HCT116 (cell line): ENCODE results near the gene TRIM24. TPM values are rescaled to one million over a fixed set of nuclear protein-coding genes. Genes with fewer than 3 reads are reported as not detected.

ENCODE experiments used
- ATAC-seq: fragments of 200-7000 bp; cut with Tn5 transposase; 2 replicates; pipeline ENCODE4 v1.9.1; 2020; ENCODE audit warnings: mild to moderate bottlenecking, moderate library complexity
- BruUV-seq: library from RNA; stranded (reverse); fragments of 400-500 nt; replicated peaks from 2 replicates; lab custom pipeline; 2021; lab: Mats Ljungman, UMichigan
- CTCF ChIA-PET: fragments of 300-600 bp; sonication (Branson Sonifier 250); formaldehyde crosslinking; loops from one replicate; lab custom pipeline; 2021; ENCODE audit warnings: antibody characterized with exemption; lab: Charles Lee
- POLR2A ChIA-PET: fragments of 300-600, 350-600 bp; sonication (Branson Sonifier 250); formaldehyde crosslinking; loops from one replicate; lab custom pipeline; 2021; ENCODE audit warnings: antibody characterized with exemption; lab: Charles Lee
- RAD21 ChIA-PET, 2 experiments: fragments of 300-600 bp; sonication (Branson Sonifier 250); formaldehyde crosslinking; loops; one replicate each; lab custom pipeline; 2023; ENCODE audit warnings: low total read pairs in 2 of 2; ENCODE audit not compliant: uncharacterized antibody in 2 of 2, unreplicated experiment in 2 of 2, low non-redundant PET in 1 of 2; lab: Charles Lee
- DNase-seq: peaks from one replicate; pipeline ENCODE4 v3.0.0-alpha.2; 2010; ENCODE audit warnings: low read depth, low spot score
- H2AFZ ChIP-seq: fragments of 200-600 bp; shearing (Covaris generic), sonication (generic); 2 replicates; pipeline ENCODE4 v1.6.1; 2017; ENCODE audit warnings: low read depth, mixed run types, mixed read lengths, antibody characterized with exemption, low read length; ENCODE audit not compliant: poor library complexity, severe bottlenecking
- H3K27ac ChIP-seq: 2 replicates; pipeline ENCODE4 v1.5.1; 2012; ENCODE audit warnings: low read depth, low read length
- H3K27me3 ChIP-seq: fragments of 200-600 bp; sonication (generic); 2 replicates; pipeline ENCODE4 v1.6.1; 2016; ENCODE audit warnings: mixed run types, low read length, mixed read lengths; ENCODE audit not compliant: insufficient read depth
- H3K36me3 ChIP-seq, 2 experiments: fragments of 200-500 bp in 1 of 2; fragments of 200-600 bp in 1 of 2; sonication (Bioruptor generic) in 1 of 2; sonication (generic) in 1 of 2; 2 replicates each; pipeline versions ENCODE4 v1.5.1 to v1.6.1; 2014 to 2016; ENCODE audit warnings: low read length in 2 of 2, inconsistent platforms in 1 of 2, mixed read lengths in 1 of 2, mixed run types in 1 of 2; ENCODE audit not compliant: insufficient read depth in 2 of 2, control insufficient read depth in 1 of 2
- H3K4me1 ChIP-seq, 2 experiments: fragments of 200-600 bp in 1 of 2; sonication (generic) in 1 of 2; 2 replicates each; pipeline versions ENCODE4 v1.5.1 to v1.6.1; 2012 to 2017; ENCODE audit warnings: low read length in 2 of 2, inconsistent platforms in 1 of 2, mild to moderate bottlenecking in 1 of 2, mixed read lengths in 1 of 2, mixed run types in 1 of 2, moderate library complexity in 1 of 2; ENCODE audit not compliant: insufficient read depth in 2 of 2, control insufficient read depth in 1 of 2
- H3K4me2 ChIP-seq: fragments of 200-600 bp; sonication (generic); 2 replicates; pipeline ENCODE4 v1.6.1; 2017; ENCODE audit warnings: mixed run types, low read length, mixed read lengths
- H3K4me3 ChIP-seq, 2 experiments: fragments of 200-600 bp in 1 of 2; sonication (generic) in 1 of 2; replicated peaks in 1 of 2; 2 replicates each; pipeline ENCODE4 v1.5.1; 2011 to 2016; ENCODE audit warnings: low read length in 2 of 2, control low read depth in 1 of 2, low read depth in 1 of 2, mild to moderate bottlenecking in 1 of 2, mixed read lengths in 1 of 2, mixed run types in 1 of 2
- H3K79me2 ChIP-seq: fragments of 200-600 bp; sonication (generic); 2 replicates; pipeline ENCODE4 v1.6.1; 2017; ENCODE audit warnings: mild to moderate bottlenecking, mixed run types, low read length, moderate library complexity, mixed read lengths; ENCODE audit not compliant: insufficient read depth
- H3K9ac ChIP-seq: fragments of 200-600 bp; sonication (generic); 2 replicates; pipeline ENCODE4 v1.6.1; 2016; ENCODE audit warnings: low read length, mixed read lengths
- H3K9me2 ChIP-seq: fragments of 200-600 bp; sonication (generic), shearing (Covaris generic); 2 replicates; pipeline ENCODE4 v1.6.1; 2017; ENCODE audit warnings: mixed run types, mild to moderate bottlenecking, moderate library complexity; ENCODE audit not compliant: insufficient read depth
- H3K9me3 ChIP-seq, 2 experiments: fragments of 200-500 bp in 1 of 2; fragments of 200-600 bp in 1 of 2; sonication (Bioruptor generic) in 1 of 2; sonication (generic) in 1 of 2; 2 replicates each; pipeline ENCODE4 v1.6.1; 2014 to 2017; ENCODE audit warnings: low read length in 2 of 2, mixed read lengths in 2 of 2, inconsistent platforms in 1 of 2, low read depth in 1 of 2, mild to moderate bottlenecking in 1 of 2, mixed run types in 1 of 2, moderate library complexity in 1 of 2; ENCODE audit not compliant: control insufficient read depth in 1 of 2, insufficient read depth in 1 of 2
- H4K20me1 ChIP-seq: fragments of 200-600 bp; sonication (generic), shearing (Covaris generic); 2 replicates; pipeline ENCODE4 v1.6.1; 2017; ENCODE audit warnings: mixed run types, mild to moderate bottlenecking, moderate library complexity; ENCODE audit not compliant: insufficient read depth
- EZH2 ChIP-seq: fragments of 200-600 bp; sonication (generic); IDR thresholded peaks from 2 replicates; pipeline ENCODE4 v1.6.1; 2017; ENCODE audit warnings: antibody characterized with exemption, mixed run types
- EZH2phosphoT487 ChIP-seq: fragments of 200-600 bp; IDR thresholded peaks from 2 replicates; pipeline ENCODE4 v1.6.1; 2018; ENCODE audit warnings: antibody characterized with exemption, borderline replicate concordance
- JUND ChIP-seq: IDR thresholded peaks from 2 replicates; pipeline ENCODE4 v1.6.1; 2012
- RAD21 ChIP-seq: IDR thresholded peaks from 2 replicates; pipeline ENCODE4 v1.6.1; 2012; ENCODE audit warnings: low read depth, mild to moderate bottlenecking
- SRF ChIP-seq: IDR thresholded peaks from 2 replicates; pipeline ENCODE4 v1.6.1; 2012; ENCODE audit warnings: low read depth
- TCF7L2 ChIP-seq: IDR thresholded peaks from 2 replicates; pipeline ENCODE4 v1.7.0; 2011; ENCODE audit warnings: borderline replicate concordance, inconsistent platforms; ENCODE audit not compliant: insufficient read depth, insufficient read length; ENCODE audit errors: extremely low read depth
- YY1 ChIP-seq: IDR thresholded peaks from 2 replicates; pipeline ENCODE4 v1.6.1; 2011; ENCODE audit warnings: low read length, low read depth, moderate library complexity, mild to moderate bottlenecking; ENCODE audit not compliant: insufficient replicate concordance; ENCODE audit errors: extremely low read depth
- ZFX ChIP-seq: fragments of 450-650 bp; IDR thresholded peaks from 2 replicates; pipeline ENCODE4 v1.6.1; 2017
- ZNF274 ChIP-seq: fragments of 200-500 bp; sonication (Bioruptor generic); IDR thresholded peaks from 2 replicates; pipeline ENCODE4 v1.6.1; 2014; ENCODE audit warnings: mild to moderate bottlenecking, low read depth, low read length, inconsistent platforms
- intact Hi-C: fragments of 100-400 bp; cut with micrococcal nuclease; formaldehyde crosslinking; loops from 2 replicates; pipeline ENCODE4 v1.10.0; 2022
- total RNA-seq: library from RNA; stranded (reverse); gene quantifications from one replicate; pipeline ENCODE4 v1.2.1, GENCODE V29; 2021; ENCODE audit not compliant: unreplicated experiment
- TF ChIP-seq, protein P1 (sequence below): IDR thresholded peaks from 2 replicates; pipeline ENCODE4 v1.6.1; 2011; ENCODE audit warnings: mild to moderate bottlenecking, low read length, moderate library complexity; ENCODE audit not compliant: insufficient replicate concordance; ENCODE audit errors: extremely low read depth
- TF ChIP-seq, protein P2 (sequence below), 3 experiments: fragments of 200-600 bp in 1 of 3; sonication (generic) in 1 of 3; IDR thresholded peaks in 2 of 3; conservative IDR thresholded peaks in 1 of 3; 2 replicates each; pipeline ENCODE4 v1.5.1; 2012 to 2017; ENCODE audit warnings: low read depth in 2 of 3, low read length in 2 of 3, antibody characterized with exemption in 1 of 3, borderline replicate concordance in 1 of 3, control low read depth in 1 of 3, mild to moderate bottlenecking in 1 of 3, mixed read lengths in 1 of 3, mixed run types in 1 of 3, moderate library complexity in 1 of 3; ENCODE audit not compliant: insufficient read depth in 1 of 3
- TF ChIP-seq, protein P3 (sequence below): IDR thresholded peaks from 2 replicates; pipeline ENCODE4 v1.6.1; 2012; ENCODE audit warnings: low read depth

The TRIM24 gene
- total RNA-seq, 1 experiment from 2014 or later: 12.8 TPM

DNA sequence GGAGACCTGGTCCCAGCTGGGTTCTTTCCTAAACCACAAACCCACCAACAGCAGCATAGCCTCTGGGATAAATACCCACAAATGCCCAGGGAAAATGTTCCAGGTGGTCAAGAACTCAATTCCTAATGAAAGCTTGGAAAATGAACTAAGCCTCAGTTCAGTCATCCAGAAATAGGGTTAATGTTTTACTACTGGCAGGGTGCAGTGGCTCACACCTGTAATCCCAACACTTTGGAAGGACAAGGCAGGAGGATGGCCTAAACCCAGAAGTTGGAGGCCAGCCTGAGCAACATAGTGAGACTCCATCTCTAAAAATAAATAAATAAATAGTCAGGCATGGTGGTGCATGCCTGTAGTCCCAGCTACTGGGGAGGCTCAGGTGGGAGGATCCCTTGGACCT lies 158.9 kb downstream of the TRIM24 start:
- H3K4me3 ChIP-seq: no peak overlapping the region
- H4K20me1 ChIP-seq: no peaks in the 10 kb centered on the region
- no peak overlapping the region for H3K9ac ChIP-seq
- no peaks in the 10 kb centered on the region for H3K4me1 ChIP-seq
- RAD21 ChIA-PET: interaction anchor here in 1 of 2 experiments (0.6 kb wide), 1 partner anchor 1626 kb away, joined by 5 read pairs; no protein-coding TSS in a partner anchor
- H3K4me2 ChIP-seq: no peak overlapping the region
- no peak overlapping the region for H2AFZ ChIP-seq
- ATAC-seq: no peak
- no peak for DNase-seq
- CTCF ChIA-PET: interaction anchor here (0.6 kb wide), 1 partner anchor 1727 kb away, joined by 3 read pairs; no protein-coding TSS in a partner anchor
- intact Hi-C loops: no loop called here
- no peak for TF ChIP-seq ZFX
- TF ChIP-seq EZH2: no peak
- no peak for TF ChIP-seq ZNF274
- no peak for TF ChIP-seq TCF7L2
- TF ChIP-seq, protein P1, sequence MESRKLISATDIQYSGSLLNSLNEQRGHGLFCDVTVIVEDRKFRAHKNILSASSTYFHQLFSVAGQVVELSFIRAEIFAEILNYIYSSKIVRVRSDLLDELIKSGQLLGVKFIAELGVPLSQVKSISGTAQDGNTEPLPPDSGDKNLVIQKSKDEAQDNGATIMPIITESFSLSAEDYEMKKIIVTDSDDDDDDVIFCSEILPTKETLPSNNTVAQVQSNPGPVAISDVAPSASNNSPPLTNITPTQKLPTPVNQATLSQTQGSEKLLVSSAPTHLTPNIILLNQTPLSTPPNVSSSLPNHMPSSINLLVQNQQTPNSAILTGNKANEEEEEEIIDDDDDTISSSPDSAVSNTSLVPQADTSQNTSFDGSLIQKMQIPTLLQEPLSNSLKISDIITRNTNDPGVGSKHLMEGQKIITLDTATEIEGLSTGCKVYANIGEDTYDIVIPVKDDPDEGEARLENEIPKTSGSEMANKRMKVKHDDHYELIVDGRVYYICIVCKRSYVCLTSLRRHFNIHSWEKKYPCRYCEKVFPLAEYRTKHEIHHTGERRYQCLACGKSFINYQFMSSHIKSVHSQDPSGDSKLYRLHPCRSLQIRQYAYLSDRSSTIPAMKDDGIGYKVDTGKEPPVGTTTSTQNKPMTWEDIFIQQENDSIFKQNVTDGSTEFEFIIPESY: no peak
- no peak for TF ChIP-seq EZH2phosphoT487
- TF ChIP-seq, protein P2, sequence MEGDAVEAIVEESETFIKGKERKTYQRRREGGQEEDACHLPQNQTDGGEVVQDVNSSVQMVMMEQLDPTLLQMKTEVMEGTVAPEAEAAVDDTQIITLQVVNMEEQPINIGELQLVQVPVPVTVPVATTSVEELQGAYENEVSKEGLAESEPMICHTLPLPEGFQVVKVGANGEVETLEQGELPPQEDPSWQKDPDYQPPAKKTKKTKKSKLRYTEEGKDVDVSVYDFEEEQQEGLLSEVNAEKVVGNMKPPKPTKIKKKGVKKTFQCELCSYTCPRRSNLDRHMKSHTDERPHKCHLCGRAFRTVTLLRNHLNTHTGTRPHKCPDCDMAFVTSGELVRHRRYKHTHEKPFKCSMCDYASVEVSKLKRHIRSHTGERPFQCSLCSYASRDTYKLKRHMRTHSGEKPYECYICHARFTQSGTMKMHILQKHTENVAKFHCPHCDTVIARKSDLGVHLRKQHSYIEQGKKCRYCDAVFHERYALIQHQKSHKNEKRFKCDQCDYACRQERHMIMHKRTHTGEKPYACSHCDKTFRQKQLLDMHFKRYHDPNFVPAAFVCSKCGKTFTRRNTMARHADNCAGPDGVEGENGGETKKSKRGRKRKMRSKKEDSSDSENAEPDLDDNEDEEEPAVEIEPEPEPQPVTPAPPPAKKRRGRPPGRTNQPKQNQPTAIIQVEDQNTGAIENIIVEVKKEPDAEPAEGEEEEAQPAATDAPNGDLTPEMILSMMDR (IDR thresholded peaks at IDR 0.05 in 2 of 3, conservative IDR thresholded peaks at IDR 0.05 in 1 of 3; ENCODE audit: borderline replicate concordance in 1 of 3, insufficient read depth in 1 of 3, low read depth in 2 of 3, low read length in 2 of 3): no peak
- TF ChIP-seq RAD21: no peak
- no peak for TF ChIP-seq SRF
- TF ChIP-seq, protein P3, sequence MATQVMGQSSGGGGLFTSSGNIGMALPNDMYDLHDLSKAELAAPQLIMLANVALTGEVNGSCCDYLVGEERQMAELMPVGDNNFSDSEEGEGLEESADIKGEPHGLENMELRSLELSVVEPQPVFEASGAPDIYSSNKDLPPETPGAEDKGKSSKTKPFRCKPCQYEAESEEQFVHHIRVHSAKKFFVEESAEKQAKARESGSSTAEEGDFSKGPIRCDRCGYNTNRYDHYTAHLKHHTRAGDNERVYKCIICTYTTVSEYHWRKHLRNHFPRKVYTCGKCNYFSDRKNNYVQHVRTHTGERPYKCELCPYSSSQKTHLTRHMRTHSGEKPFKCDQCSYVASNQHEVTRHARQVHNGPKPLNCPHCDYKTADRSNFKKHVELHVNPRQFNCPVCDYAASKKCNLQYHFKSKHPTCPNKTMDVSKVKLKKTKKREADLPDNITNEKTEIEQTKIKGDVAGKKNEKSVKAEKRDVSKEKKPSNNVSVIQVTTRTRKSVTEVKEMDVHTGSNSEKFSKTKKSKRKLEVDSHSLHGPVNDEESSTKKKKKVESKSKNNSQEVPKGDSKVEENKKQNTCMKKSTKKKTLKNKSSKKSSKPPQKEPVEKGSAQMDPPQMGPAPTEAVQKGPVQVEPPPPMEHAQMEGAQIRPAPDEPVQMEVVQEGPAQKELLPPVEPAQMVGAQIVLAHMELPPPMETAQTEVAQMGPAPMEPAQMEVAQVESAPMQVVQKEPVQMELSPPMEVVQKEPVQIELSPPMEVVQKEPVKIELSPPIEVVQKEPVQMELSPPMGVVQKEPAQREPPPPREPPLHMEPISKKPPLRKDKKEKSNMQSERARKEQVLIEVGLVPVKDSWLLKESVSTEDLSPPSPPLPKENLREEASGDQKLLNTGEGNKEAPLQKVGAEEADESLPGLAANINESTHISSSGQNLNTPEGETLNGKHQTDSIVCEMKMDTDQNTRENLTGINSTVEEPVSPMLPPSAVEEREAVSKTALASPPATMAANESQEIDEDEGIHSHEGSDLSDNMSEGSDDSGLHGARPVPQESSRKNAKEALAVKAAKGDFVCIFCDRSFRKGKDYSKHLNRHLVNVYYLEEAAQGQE: no peak
- TF ChIP-seq YY1: no peak
- no peak for TF ChIP-seq JUND
- H3K36me3 ChIP-seq: no peaks in the 10 kb centered on the region
- POLR2A ChIA-PET: interaction anchor here (0.7 kb wide), 1 partner anchor 157 kb away, joined by 3 read pairs; no protein-coding TSS in a partner anchor
- H3K27ac ChIP-seq: no peak overlapping the region
- H3K9me2 ChIP-seq: no peaks in the 10 kb centered on the region
- H3K79me2 ChIP-seq: no peaks in the 10 kb centered on the region
- H3K9me3 ChIP-seq: no peaks in the 10 kb centered on the region
- no peaks in the 10 kb centered on the region for H3K27me3 ChIP-seq
- no TSS peak for BruUV-seq
